Transverse colon (tissue), 4 donors: ENCODE results near the gene SDK1. TPM values are rescaled to one million over a fixed set of nuclear protein-coding genes. Genes with fewer than 3 reads are reported as not detected.

Experiments used
- DNase-seq: peaks from one replicate; pipeline ENCODE4 v3.0.0-alpha.2; 2019
- H3K27ac ChIP-seq, 4 donors: fragments of 200-600 bp; sonication (generic); 2 replicates each; pipeline ENCODE4 v1.5.1; 2016 to 2018; ENCODE audit warnings: inconsistent platforms in 4 of 4
- H3K27me3 ChIP-seq: fragments of 200-600 bp; sonication (generic); 2 replicates; pipeline ENCODE4 v1.5.1; 2017; ENCODE audit warnings: inconsistent platforms
- H3K36me3 ChIP-seq, 4 donors: fragments of 200-600 bp; sonication (generic); 2 replicates each; pipeline ENCODE4 v1.5.1; 2017 to 2019; ENCODE audit warnings: inconsistent platforms in 4 of 4
- H3K4me1 ChIP-seq, 4 donors: fragments of 200-600 bp; sonication (generic); 2 replicates each; pipeline ENCODE4 v1.5.1; 2017 to 2020; ENCODE audit warnings: inconsistent platforms in 4 of 4
- H3K4me3 ChIP-seq, 4 donors: fragments of 200-600 bp; sonication (generic); 1 replicate in 1 of 4; 2 replicates in 3 of 4; pipeline versions ENCODE4 v1.5.1 to v1.6.1; 2017 to 2019; ENCODE audit warnings: inconsistent platforms in 4 of 4
- H3K9me3 ChIP-seq, 2 donors: fragments of 200-600 bp; sonication (generic); 2 replicates each; pipeline ENCODE4 v1.5.1; 2017 to 2019; ENCODE audit warnings: inconsistent platforms in 2 of 2
- EP300 ChIP-seq: sonication (generic); formaldehyde crosslinking; IDR thresholded peaks from one replicate; pipeline ENCODE4 v1.6.1; 2017; ENCODE audit warnings: antibody characterized with exemption, low read depth
- POLR2A ChIP-seq: fragments of 450-650 bp; IDR thresholded peaks from one replicate; pipeline ENCODE4 v1.6.1; 2016; ENCODE audit warnings: antibody characterized with exemption, mild to moderate bottlenecking, moderate library complexity
- POLR2AphosphoS5 ChIP-seq, 3 donors: sonication (generic); formaldehyde crosslinking; IDR thresholded peaks; one replicate each; pipeline ENCODE4 v1.6.1; 2016; ENCODE audit warnings: antibody characterized with exemption in 3 of 3
- WGBS, 2 donors: methylation state at CpG; one replicate each; pipeline ENCODE4 v1.1.5; 2018; ENCODE audit warnings: low coverage in 1 of 2; 5-methylcytosine and 5-hydroxymethylcytosine counted together
- in situ Hi-C, 4 donors: fragments of 200-750 bp; cut with MboI; loops; one replicate each; pipeline versions ENCODE4 v1.15.0 to v1.15.1; 2017; ENCODE audit warnings: low sequenced_read_pairs in 3 of 4, low pct_ligation_motif_present in 1 of 4, low pct_unique_long_range_greater_than_20kb in 1 of 4
- intact Hi-C: fragments of 100-400 bp; cut with DNase I; formaldehyde crosslinking; loops from one replicate; pipeline ENCODE4 v1.15.1; 2023; ENCODE audit warnings: low total_unique reads
- total RNA-seq, 4 donors: library from RNA; depleted of rRNA; stranded (reverse); fragments of >200 nt; gene quantifications; one replicate each; pipeline ENCODE4 v1.1.0, GENCODE V29; 2016
- TF ChIP-seq, protein P1 (sequence below), 5 experiments: fragments of 200-600 bp in 3 of 5; fragments of 450-650 bp in 2 of 5; sonication (generic) in 3 of 5; IDR thresholded peaks; 1 replicate in 2 of 5; 2 replicates in 3 of 5; pipeline ENCODE4 v1.5.1; 2016 to 2017; ENCODE audit warnings: antibody characterized with exemption in 5 of 5, inconsistent platforms in 3 of 5, mild to moderate bottlenecking in 2 of 5, moderate library complexity in 1 of 5

Gene SDK1
- total RNA-seq, 4 donors from 2014 or later = 4.0 to 8.6 (median 5.4) TPM

DNA sequence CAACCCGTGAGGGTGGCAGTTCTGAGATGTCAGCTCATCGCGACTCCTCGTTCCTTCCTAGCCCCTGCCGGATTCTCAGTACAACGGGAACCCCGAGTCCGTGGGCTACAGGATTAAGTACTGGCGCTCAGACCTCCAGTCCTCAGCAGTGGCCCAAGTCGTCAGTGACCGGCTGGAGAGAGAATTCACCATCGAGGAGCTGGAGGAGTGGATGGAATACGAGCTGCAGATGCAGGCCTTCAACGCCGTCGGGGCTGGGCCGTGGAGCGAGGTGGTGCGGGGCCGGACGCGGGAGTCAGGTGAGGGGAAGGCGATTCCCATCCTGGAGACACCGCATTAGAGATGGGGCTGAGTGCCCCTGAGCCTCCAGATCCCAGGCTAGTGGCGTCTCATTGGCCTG lies 812.9 kb downstream of the SDK1 start:
- Histone ChIP-seq H3K36me3 (no peaks in the 10 kb centered on the region), H3K9me3 (no peaks in the 10 kb centered on the region), H3K27ac (no peak overlapping the region), H3K27me3 (no peaks in the 10 kb centered on the region), H3K4me3 (no peak overlapping the region), H3K4me1 (no peaks in the 10 kb centered on the region)
- DNase-seq = no peak
- TF ChIP-seq POLR2A (no peak), EP300 (no peak), POLR2AphosphoS5 (IDR thresholded peaks at IDR 0.05) (no peak)
- TF ChIP-seq, protein P1, sequence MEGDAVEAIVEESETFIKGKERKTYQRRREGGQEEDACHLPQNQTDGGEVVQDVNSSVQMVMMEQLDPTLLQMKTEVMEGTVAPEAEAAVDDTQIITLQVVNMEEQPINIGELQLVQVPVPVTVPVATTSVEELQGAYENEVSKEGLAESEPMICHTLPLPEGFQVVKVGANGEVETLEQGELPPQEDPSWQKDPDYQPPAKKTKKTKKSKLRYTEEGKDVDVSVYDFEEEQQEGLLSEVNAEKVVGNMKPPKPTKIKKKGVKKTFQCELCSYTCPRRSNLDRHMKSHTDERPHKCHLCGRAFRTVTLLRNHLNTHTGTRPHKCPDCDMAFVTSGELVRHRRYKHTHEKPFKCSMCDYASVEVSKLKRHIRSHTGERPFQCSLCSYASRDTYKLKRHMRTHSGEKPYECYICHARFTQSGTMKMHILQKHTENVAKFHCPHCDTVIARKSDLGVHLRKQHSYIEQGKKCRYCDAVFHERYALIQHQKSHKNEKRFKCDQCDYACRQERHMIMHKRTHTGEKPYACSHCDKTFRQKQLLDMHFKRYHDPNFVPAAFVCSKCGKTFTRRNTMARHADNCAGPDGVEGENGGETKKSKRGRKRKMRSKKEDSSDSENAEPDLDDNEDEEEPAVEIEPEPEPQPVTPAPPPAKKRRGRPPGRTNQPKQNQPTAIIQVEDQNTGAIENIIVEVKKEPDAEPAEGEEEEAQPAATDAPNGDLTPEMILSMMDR (IDR thresholded peaks at IDR 0.05) = no peak
- 83 to 93% methylated on average over 1 to 25 of the region's 25 CpGs for WGBS, 2 donors
- in situ Hi-C loops (no loop called here), intact Hi-C loops (no loop called here)

DNA sequence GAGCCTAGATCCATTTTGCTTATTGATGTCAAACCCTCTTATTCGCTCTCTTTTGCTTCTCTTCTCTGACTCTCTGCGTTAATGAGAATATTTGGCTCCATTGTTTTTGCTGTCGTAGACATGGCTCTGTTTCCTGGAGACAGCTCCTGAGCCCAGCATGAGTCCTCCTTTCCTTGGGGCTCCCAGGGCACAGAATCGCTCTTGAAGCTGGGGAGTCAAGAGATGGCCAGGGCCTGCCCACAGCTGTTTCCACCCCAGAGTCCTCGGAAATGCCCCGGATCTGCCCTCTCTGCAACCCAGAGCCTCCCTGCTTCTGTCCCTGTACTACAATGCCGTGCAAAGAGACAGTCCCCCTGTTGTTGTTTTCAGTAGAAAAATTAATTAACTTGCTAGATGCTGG lies 814.4 kb downstream of the SDK1 start:
- Histone ChIP-seq H3K4me3 (no peak overlapping the region), H3K4me1 (no peaks in the 10 kb centered on the region), H3K27ac (no peak overlapping the region), H3K9me3 (peaks cover 0 to 11% of the 10 kb centered on the region in 2 donors), H3K27me3 (no peaks in the 10 kb centered on the region), H3K36me3 (no peaks in the 10 kb centered on the region)
- WGBS, 2 donors = 85 to 91% methylated on average over 6 to 7 of the region's 7 CpGs
- in situ Hi-C loops = no loop called here
- TF ChIP-seq POLR2AphosphoS5 (IDR thresholded peaks at IDR 0.05) (no peak), EP300 (no peak), POLR2A (no peak)
- TF ChIP-seq, protein P1 (IDR thresholded peaks at IDR 0.05) = no peak
- intact Hi-C loops = no loop called here
- no peak for DNase-seq

DNA sequence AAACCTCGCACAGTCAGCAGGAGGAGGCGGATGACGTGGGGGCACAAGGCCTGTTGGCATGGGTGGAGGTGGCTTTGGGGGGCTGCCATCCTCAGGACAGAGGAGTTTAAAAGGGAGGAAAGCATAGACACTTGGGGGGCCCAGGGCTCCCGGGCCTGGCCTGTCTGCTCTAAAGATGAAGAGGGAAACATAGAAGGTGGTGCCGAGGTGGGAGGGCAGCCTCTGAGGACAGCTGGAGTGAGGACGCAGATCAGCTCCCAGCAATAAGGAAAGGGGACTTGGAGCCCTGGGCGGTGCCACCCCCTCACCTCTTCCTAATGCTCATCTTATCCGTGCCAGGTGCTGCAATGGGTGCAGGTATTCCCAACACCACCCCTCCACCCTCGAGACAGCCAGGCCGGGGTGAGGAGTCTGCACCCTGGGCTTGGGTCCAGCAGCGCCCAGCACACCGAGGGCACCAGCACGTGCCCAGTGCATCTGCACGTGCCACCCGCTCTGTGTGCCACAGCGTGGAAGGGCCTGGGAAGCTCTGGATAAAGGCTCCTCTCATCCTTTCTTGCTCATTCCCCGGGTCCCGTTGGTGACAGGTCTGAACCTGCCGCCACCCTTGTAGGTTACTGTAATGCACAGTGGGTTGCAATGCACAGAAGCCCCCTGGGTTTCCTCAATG lies 815.0 kb downstream of the SDK1 start:
- DNase-seq = no peak
- in situ Hi-C loops = no loop called here
- 94% methylated on average over 3 to 19 of the region's 19 CpGs for WGBS, 2 donors
- H3K36me3 ChIP-seq = no peaks in the 10 kb centered on the region
- TF ChIP-seq, protein P1 (IDR thresholded peaks at IDR 0.05) = no peak
- no peak for TF ChIP-seq POLR2A
- TF ChIP-seq POLR2AphosphoS5 (IDR thresholded peaks at IDR 0.05) = no peak
- TF ChIP-seq EP300 = no peak
- no peak overlapping the region for H3K4me3 ChIP-seq
- H3K27me3 ChIP-seq = no peaks in the 10 kb centered on the region
- peaks cover 0 to 15% of the 10 kb centered on the region in 2 donors for H3K9me3 ChIP-seq
- H3K4me1 ChIP-seq = no peaks in the 10 kb centered on the region
- intact Hi-C loops = no loop called here
- no peak overlapping the region for H3K27ac ChIP-seq

DNA sequence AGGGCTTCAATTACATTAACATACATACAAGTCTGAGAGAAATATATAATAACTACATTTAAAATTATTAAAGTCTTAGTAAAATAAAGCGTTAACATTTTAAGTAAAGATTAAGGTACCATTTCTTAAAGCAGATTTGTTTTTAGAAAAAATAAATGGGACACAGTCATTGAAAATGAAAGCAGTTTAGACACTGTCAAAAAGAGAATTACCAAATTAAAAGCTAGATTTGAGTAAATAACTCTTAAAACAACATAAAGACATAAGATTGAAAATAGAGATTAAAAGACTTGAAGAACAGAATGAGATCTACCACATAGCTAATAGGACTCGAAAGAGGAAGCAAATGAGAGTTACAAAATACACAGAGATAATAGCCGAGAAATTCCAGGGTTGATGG lies 818.8 kb downstream of the SDK1 start:
- TF ChIP-seq POLR2A (no peak), POLR2AphosphoS5 (IDR thresholded peaks at IDR 0.05) (no peak), EP300 (no peak)
- TF ChIP-seq, protein P1 (IDR thresholded peaks at IDR 0.05) = no peak

More for the DNA sequence above, 818.8 kb downstream of the SDK1 start:
- Histone ChIP-seq H3K36me3 (no peaks in the 10 kb centered on the region), H3K4me3 (no peak overlapping the region), H3K4me1 (no peaks in the 10 kb centered on the region), H3K9me3 (peaks cover 0 to 15% of the 10 kb centered on the region in 2 donors), H3K27ac (no peak overlapping the region), H3K27me3 (no peaks in the 10 kb centered on the region)
- intact Hi-C loops (no loop called here), in situ Hi-C loops (no loop called here)
- WGBS, 2 donors = 85 to 95% methylated on average over 3 of the region's 3 CpGs
- no peak for DNase-seq
